Astrocyte (in vitro differentiated cells and primary cell): Measurements from ENCODE around the gene TLX2. TPM values are rescaled to one million over a fixed set of nuclear protein-coding genes. Genes with fewer than 3 reads are reported as not detected.

Source experiments
- DNase-seq: peaks from one replicate; pipeline ENCODE4 v3.0.0-alpha.2; 2010; ENCODE audit warnings: low read depth
- FAIRE-seq: peaks from 2 replicates; lab custom pipeline; 2011; peaks lifted over from hg19 to GRCh38; lab: Jason Lieb, UNC
- H2AFZ ChIP-seq: 2 replicates; pipeline ENCODE4 v1.6.0; 2012; ENCODE audit warnings: low read depth, low read length, inconsistent platforms
- H3K27ac ChIP-seq: 2 replicates; pipeline ENCODE4 v1.5.1; 2011; ENCODE audit warnings: low read depth, low read length, inconsistent platforms
- H3K27me3 ChIP-seq: 2 replicates; pipeline ENCODE4 v1.6.0; 2011; ENCODE audit warnings: low read length, inconsistent platforms; ENCODE audit not compliant: insufficient read depth
- H3K36me3 ChIP-seq: 2 replicates; pipeline ENCODE4 v1.5.1; 2011; ENCODE audit warnings: low read length, inconsistent platforms; ENCODE audit not compliant: insufficient read depth
- H3K4me1 ChIP-seq: 2 replicates; pipeline ENCODE4 v1.5.1; 2011; ENCODE audit warnings: low read length, inconsistent platforms; ENCODE audit not compliant: insufficient read depth
- H3K4me2 ChIP-seq: 2 replicates; pipeline ENCODE4 v1.6.0; 2012; ENCODE audit warnings: low read length, inconsistent platforms
- H3K4me3 ChIP-seq: 2 replicates; pipeline ENCODE4 v1.5.1; 2011; ENCODE audit warnings: low read depth, mild to moderate bottlenecking, low read length, inconsistent platforms; ENCODE audit not compliant: insufficient read depth
- H3K79me2 ChIP-seq: 2 replicates; pipeline ENCODE4 v1.6.0; 2012; ENCODE audit warnings: mild to moderate bottlenecking, low read length, inconsistent platforms; ENCODE audit not compliant: insufficient read depth
- H3K9ac ChIP-seq: 2 replicates; pipeline ENCODE4 v1.6.0; 2012; ENCODE audit warnings: mild to moderate bottlenecking, low read length, inconsistent platforms
- H3K9me3 ChIP-seq: 2 replicates; pipeline ENCODE4 v1.5.1; 2012; ENCODE audit warnings: low read depth, mild to moderate bottlenecking, low read length, inconsistent platforms; ENCODE audit not compliant: insufficient read depth
- H4K20me1 ChIP-seq: 2 replicates; pipeline ENCODE4 v1.6.0; 2012; ENCODE audit warnings: low read length, inconsistent platforms; ENCODE audit not compliant: insufficient read depth
- H3K27ac Mint-ChIP-seq: one replicate; pipeline ENCODE4 v1.8.0; 2021; ENCODE audit warnings: mild to moderate bottlenecking, mixed read lengths; ENCODE audit not compliant: unreplicated experiment
- H3K27me3 Mint-ChIP-seq: one replicate; pipeline ENCODE4 v1.8.0; 2021; ENCODE audit warnings: low read depth, mixed read lengths; ENCODE audit not compliant: unreplicated experiment
- H3K36me3 Mint-ChIP-seq: one replicate; pipeline ENCODE4 v1.8.0; 2021; ENCODE audit warnings: low read depth, mixed read lengths; ENCODE audit not compliant: unreplicated experiment
- H3K4me1 Mint-ChIP-seq: one replicate; pipeline ENCODE4 v1.8.0; 2021; ENCODE audit warnings: low read depth, mixed read lengths; ENCODE audit not compliant: unreplicated experiment
- H3K4me3 Mint-ChIP-seq: one replicate; pipeline ENCODE4 v1.8.0; 2021; ENCODE audit warnings: mild to moderate bottlenecking, moderate library complexity, mixed read lengths; ENCODE audit not compliant: unreplicated experiment
- H3K9me3 Mint-ChIP-seq: one replicate; pipeline ENCODE4 v1.8.0; 2021; ENCODE audit warnings: mild to moderate bottlenecking, mixed read lengths; ENCODE audit not compliant: unreplicated experiment
- EZH2 ChIP-seq: IDR thresholded peaks from 2 replicates; pipeline ENCODE4 v1.6.1; 2012; ENCODE audit warnings: mild to moderate bottlenecking, low read length, inconsistent platforms; ENCODE audit not compliant: insufficient read depth
- total RNA-seq: library from RNA; stranded (reverse); gene quantifications from 2 replicates; pipeline ENCODE4 v1.2.1, GENCODE V29; 2021
- TF ChIP-seq, protein P1 (sequence below): IDR thresholded peaks from 2 replicates; pipeline ENCODE4 v1.5.1; 2011; ENCODE audit warnings: low read depth, mild to moderate bottlenecking, inconsistent platforms, low read length, moderate library complexity; ENCODE audit not compliant: insufficient read depth

The TLX2 gene
- total RNA-seq, 1 donor from 2014 or later = not detected

- no peak overlapping the region for H3K27ac ChIP-seq
- H3K4me2 ChIP-seq = no peak overlapping the region
- H3K4me1 Mint-ChIP-seq = peaks cover 9% of the 10 kb centered on the region
- no peaks in the 10 kb centered on the region for H3K79me2 ChIP-seq
- no peaks in the 10 kb centered on the region for H3K9me3 Mint-ChIP-seq
- peaks cover 38% of the 10 kb centered on the region for H3K36me3 Mint-ChIP-seq
- peak overlapping the region; percentile 58 for H3K27ac Mint-ChIP-seq
- no peak overlapping the region for H3K4me3 ChIP-seq
- no peak overlapping the region for H3K4me3 Mint-ChIP-seq
- TF ChIP-seq, protein P1, sequence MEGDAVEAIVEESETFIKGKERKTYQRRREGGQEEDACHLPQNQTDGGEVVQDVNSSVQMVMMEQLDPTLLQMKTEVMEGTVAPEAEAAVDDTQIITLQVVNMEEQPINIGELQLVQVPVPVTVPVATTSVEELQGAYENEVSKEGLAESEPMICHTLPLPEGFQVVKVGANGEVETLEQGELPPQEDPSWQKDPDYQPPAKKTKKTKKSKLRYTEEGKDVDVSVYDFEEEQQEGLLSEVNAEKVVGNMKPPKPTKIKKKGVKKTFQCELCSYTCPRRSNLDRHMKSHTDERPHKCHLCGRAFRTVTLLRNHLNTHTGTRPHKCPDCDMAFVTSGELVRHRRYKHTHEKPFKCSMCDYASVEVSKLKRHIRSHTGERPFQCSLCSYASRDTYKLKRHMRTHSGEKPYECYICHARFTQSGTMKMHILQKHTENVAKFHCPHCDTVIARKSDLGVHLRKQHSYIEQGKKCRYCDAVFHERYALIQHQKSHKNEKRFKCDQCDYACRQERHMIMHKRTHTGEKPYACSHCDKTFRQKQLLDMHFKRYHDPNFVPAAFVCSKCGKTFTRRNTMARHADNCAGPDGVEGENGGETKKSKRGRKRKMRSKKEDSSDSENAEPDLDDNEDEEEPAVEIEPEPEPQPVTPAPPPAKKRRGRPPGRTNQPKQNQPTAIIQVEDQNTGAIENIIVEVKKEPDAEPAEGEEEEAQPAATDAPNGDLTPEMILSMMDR = no peak
- TF ChIP-seq EZH2 = no peak
- FAIRE-seq (no peak), DNase-seq (no peak)
- H3K36me3 ChIP-seq = peaks cover 6% of the 10 kb centered on the region
- no peak overlapping the region for H3K9ac ChIP-seq
- H3K9me3 ChIP-seq = no peaks in the 10 kb centered on the region
- H4K20me1 ChIP-seq = peaks cover 7% of the 10 kb centered on the region
- no peak overlapping the region for H2AFZ ChIP-seq
- H3K4me1 ChIP-seq = peaks cover 4% of the 10 kb centered on the region
- peaks cover 15% of the 10 kb centered on the region for H3K27me3 Mint-ChIP-seq
- H3K27me3 ChIP-seq = peaks cover under 1% of the 10 kb centered on the region
These were observed 22.4 kb upstream of the TLX2 start for GRCh38 chr2:74491648-74492544.

DNA sequence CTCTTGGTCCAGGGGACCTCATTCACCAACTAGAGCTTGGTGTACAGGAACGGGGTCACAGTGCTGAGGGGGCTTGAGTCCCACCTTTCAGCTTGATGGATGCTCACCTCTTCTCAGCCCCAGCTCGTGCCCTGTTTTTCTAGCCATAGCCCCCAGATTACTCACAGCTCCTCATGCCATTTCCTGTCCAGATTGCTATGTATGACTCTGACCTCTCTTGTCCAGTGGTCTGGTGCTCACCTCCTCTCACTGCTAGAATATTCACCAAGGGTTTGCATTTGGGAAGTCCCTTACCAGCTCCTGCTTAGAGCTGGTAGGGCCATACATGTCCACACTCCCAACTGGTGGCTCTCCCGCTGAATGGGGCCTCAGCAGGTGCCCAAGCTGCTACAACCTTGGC, 20.7 kb upstream of the TLX2 start:
- Histone ChIP-seq H3K36me3 (peaks cover 6% of the 10 kb centered on the region), H3K9me3 (no peaks in the 10 kb centered on the region), H3K27me3 (peaks cover 17% of the 10 kb centered on the region), H2AFZ (no peak overlapping the region), H3K4me2 (no peak overlapping the region), H3K27ac (no peak overlapping the region), H3K4me1 (peaks cover 16% of the 10 kb centered on the region), H3K4me3 (no peak overlapping the region), H3K9ac (no peak overlapping the region), H4K20me1 (peaks cover 7% of the 10 kb centered on the region), H3K79me2 (no peaks in the 10 kb centered on the region)
- FAIRE-seq (no peak), DNase-seq (no peak)
- Mint-ChIP-seq H3K27me3 (peaks cover 30% of the 10 kb centered on the region), H3K4me1 (peaks cover 15% of the 10 kb centered on the region), H3K9me3 (no peaks in the 10 kb centered on the region), H3K4me3 (peak overlapping the region; percentile 6), H3K27ac (no peak overlapping the region), H3K36me3 (peaks cover 38% of the 10 kb centered on the region)
- TF ChIP-seq EZH2 = no peak
- TF ChIP-seq, protein P1 = no peak

DNA sequence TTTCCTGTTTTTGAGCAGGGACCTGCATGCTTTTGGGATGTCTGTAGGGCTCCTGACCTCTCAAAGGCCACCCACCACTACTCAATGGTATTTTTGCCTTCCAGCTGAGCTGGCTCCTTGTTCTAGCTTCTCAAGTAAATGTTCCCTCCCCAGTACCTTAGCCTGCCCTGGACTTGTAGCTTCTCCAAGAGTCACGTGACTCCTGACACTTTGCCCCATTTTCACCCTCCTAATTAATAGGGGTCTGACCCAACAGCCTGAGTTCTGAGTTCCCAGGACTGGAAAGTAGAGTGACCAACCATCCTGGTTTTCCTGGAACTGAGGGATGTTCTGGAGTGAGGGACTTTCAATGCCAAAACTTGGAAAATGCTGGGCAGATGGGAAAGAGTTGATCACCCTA, 18.8 kb upstream of the TLX2 start:
- peaks cover 6% of the 10 kb centered on the region for H3K36me3 ChIP-seq
- no peaks in the 10 kb centered on the region for H3K9me3 Mint-ChIP-seq
- H3K36me3 Mint-ChIP-seq = peaks cover 30% of the 10 kb centered on the region
- H3K4me1 ChIP-seq = peaks cover 18% of the 10 kb centered on the region
- no peak overlapping the region for H3K4me3 Mint-ChIP-seq
- peaks cover 32% of the 10 kb centered on the region for H3K27me3 ChIP-seq
- no peak overlapping the region for H2AFZ ChIP-seq
- FAIRE-seq (no peak), DNase-seq (no peak)
- no peak for TF ChIP-seq EZH2
- TF ChIP-seq, protein P1 = no peak
- H3K27ac ChIP-seq = no peak overlapping the region
- H3K4me2 ChIP-seq = no peak overlapping the region
- no peaks in the 10 kb centered on the region for H4K20me1 ChIP-seq
- no peak overlapping the region for H3K4me3 ChIP-seq
- no peak overlapping the region for H3K27ac Mint-ChIP-seq
- peaks cover 14% of the 10 kb centered on the region for H3K4me1 Mint-ChIP-seq
- H3K27me3 Mint-ChIP-seq = peaks cover 44% of the 10 kb centered on the region
- H3K9me3 ChIP-seq = no peaks in the 10 kb centered on the region
- no peaks in the 10 kb centered on the region for H3K79me2 ChIP-seq
- no peak overlapping the region for H3K9ac ChIP-seq
